HG03135 (cell line): Measurements from ENCODE around the gene SIRT3.
"Not testable (repeated sequence)": the region's sequence is repeated elsewhere in the genome, so short reads cannot be mapped to it uniquely, and the experiment has no call there.

Experiments used
- ATAC-seq: cut with Tn5 transposase; IDR thresholded peaks from one replicate; pipeline ENCODE4 v1.9.1; 2021; ENCODE audit warnings: mild to moderate bottlenecking, moderate library complexity; ENCODE audit not compliant: unreplicated experiment

The SIRT3 gene

DNA sequence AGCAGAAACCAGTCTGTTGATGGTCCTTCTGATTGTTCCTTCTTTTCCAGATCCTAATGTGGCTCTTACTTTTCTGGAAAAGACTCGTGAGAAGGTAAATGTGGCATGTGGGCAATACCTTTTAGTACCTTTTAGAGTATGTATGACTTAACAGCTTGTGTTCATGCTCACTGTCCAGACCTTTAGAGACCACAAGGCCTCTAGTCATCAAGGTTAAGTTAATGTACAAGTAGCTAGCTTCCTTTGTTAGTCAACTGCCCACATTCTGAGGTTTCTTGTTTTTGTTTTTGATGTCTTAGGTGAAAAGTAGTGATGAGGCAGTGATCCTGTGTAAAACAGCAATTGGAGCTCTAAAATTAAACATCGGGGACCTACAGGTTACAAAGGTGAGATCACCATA is 8.2 kb upstream of the SIRT3 start:
- no peak for ATAC-seq

DNA sequence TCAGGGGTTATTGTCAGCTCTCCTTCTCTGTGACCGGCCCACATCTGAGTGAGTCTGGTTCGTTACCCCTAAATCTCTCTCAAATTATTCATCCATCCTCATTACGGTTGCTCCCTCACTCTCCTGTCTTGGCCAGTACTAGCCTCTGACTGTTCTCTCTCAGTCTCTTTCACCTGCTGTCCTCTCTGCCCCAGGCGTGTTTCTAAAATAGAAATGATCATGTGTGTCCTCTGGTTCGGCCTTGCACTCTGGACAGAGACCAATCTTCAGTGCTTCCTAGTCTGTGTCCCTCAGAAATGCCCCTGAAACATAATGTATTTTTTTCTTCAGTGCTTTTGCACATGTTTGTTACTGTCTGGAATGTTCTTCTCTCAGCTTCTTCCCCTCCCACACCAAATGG is 5.5 kb upstream of the SIRT3 start:
- no peak for ATAC-seq

DNA sequence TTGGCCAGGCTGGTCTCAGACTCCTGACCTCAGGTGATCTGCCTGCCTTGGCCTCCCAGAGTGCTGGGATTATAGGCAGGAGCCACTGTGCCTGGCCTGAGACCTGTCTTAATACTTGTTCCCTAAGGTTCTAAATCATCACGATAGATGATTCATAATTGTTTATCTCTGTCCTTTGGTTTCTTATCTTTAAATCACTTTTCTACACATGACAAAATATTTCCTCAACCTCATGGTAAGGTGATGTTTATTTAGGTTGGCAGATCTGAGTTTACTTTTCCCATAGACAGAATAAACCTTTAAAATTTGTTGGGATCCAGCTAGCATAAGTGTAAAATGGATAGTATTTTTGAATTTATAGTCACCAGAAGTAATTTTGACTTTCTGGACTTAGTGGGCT is 4.2 kb upstream of the SIRT3 start:
- no peak for ATAC-seq

DNA sequence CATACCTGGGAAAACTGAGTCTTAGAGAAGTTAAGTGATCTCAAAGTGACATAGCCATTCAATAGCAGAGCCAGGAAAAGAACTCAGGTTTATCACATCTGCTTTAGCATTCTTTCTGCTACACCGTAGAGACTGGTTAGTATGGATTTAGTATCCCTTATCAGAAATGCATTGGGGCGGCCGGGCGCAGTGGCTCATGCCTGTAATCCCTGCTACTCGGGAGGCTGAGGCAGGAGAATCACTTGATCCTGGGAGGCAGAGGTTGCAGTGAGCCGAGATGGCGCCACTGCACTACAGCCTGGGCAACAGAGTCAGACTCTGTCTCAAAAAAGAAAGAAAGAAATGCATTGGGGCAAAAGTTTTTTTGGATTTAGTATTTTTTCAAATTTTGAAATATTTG is 2.2 kb upstream of the SIRT3 start:
- not testable (repeated sequence) for ATAC-seq

DNA sequence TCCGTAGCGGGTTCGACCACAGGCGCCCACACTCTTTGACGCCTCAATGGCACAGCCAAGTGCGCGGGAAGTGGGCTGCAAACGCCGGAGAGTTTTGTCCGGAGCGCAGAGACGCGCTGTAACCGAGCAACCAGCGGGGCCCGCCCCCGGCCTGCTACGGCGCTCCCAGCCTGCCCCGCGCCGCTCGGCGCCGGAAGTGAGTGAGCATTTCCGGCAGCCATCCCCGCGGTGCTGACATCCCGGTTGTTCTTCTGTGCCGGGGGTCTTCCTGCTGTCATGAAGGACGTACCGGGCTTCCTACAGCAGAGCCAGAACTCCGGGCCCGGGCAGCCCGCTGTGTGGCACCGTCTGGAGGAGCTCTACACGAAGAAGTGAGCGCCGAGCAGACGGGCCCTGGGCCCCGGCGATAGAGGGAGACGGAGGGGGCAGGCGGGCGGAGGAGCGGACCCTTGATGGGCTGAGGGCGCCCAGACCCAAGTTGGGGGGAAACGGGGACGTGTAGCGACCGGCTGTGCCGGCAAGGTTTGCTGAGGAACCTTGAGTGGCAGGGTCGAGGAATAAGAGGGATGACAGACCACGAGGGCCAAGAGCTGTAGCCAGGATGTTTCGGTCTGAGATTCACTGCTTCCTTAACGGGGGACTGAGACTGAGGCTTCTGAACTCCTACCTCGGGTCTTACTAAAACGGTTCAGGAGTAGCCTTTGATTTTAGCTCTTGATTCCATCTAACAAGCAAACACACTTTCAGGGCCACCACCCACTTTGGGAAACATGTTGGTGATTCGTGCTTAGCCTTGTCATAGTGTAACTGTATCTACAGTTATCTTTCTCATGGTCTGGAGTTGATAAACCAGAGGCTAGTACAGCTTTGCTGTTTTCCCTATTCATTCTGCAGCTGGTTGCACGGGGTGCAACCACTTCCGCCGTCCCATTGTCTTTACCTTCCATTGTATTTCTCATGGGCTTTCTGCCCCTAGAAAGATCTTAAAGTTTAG is 929 bp upstream of the SIRT3 start, which contains the start of gene PSMD13:
Gene PSMD13, plus strand, starts transcription at position 203 of the 994 bp plus-strand sequence. Its CDS starts 74 bp downstream, at position 277.
- ATAC-seq = peak; percentile 85

DNA sequence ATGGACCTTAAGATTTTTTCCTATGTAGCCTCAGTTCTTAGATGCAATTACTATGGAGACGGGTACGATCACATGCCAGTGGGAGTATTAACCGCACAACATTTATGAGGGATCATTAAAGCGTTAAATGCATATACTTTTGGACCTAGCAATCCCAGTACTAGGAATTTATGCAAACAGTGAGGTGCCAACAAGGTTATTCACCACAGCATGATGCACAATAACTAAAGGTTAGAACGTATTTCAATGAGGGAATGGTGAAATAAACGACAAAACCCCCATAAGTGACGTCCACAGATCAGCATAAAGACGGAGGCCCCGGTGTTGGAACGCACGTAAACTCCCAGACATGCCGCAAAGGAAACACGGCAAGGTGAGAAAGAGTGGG is 539 bp downstream of the SIRT3 start:
- ATAC-seq = no peak

DNA sequence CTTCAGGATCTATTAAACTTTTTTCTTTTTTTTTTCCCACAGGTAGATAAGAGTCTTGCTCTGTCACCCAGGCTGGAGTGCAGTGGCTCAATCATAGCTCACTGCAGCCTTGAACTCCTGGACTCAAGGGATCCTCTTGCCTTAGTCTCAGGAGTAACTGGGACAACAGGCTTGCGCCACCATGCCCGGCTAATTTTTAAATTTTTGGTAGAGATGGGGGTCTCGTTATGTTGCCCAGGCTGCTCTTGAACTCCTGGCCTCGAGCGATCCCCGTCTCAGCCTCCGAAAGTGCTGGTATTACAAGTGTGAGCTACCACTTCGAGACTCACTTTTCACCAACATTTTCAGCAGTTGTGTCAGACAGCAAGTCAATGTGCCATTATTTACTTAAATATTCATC is 962 bp downstream of the SIRT3 start:
- no peak for ATAC-seq

DNA sequence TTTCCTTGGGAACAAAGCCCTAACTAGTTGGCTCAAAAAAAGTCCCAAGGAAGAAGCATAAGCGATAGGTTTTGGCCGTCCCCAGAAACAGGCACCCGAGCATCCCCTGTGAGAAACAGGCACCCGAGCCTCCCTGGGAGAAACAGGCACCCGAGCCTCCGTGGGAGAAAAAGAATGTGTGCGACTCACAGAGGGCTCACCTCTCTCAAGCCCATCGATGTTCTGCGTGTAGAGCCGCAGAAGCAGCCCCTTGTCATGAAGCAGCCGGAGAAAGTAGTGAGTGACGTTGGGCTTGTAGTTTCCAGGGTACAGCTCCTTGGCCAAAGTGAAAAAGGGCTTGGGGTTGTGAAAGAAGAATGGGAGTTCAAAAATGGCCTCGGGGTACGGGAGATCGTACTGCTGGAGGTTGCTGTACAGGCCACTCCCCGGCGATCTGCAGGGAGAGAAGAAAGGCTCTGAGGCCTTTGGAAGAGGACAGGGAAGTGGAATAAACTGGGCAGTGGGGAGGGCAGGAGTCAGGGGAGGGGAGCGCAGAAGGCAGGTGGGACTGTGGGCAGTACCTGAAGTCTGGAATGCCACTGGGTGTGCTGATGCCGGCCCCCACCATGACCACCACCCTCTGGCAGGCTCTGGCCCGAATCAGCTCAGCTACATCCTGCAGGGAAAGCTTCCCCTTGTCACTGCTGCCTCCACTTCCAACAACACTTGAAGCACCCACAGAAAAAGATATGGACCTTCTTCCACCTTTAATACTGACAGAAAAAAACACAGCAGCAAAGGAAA is 3.2 kb downstream of the SIRT3 start:
- no peak for ATAC-seq

DNA sequence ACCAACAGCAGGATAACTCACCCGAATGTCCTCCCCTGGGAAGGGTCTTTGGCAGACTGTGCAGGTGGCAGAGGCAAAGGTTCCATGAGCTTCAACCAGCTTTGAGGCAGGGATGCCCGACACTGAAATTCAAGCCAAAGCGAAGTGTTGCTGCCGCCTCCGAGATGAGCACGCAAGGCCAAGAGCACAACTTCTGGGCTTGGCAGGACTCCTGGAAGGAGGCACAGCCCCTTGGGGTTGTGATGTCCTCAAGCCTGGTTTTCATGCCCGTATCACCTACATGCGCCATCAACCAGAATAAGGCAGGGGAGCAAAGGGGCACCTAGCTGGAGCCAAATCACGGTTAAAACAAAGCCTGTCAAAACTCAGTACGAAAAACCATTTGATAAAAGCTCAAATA is 5.7 kb downstream of the SIRT3 start:
- no peak for ATAC-seq

DNA sequence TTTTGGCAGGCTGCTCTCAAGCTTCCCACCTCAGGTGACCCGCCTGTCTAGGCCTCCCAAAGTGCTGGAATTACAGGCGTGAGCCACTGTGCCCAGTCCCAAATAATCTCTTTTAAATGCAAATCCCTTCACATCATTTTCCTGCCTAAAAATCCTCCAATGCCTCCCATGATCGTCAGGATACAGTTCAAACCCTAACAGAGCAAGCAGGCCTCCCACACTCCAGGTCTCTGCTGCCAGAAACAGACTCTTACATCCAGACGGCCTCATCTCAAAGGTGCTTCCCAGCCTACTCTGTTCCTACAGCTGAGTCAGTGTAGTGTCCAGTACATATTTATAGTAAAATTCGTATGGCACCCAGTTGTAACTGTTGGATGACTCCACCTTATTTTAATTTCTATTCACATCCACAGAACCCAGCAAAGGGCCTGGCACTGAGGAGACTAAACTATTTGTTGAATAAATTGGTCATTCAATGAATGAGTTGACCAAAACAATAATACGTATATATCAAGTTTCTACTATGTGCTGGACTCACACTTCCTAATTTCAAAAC is 8.2 kb downstream of the SIRT3 start:
- no peak for ATAC-seq

DNA sequence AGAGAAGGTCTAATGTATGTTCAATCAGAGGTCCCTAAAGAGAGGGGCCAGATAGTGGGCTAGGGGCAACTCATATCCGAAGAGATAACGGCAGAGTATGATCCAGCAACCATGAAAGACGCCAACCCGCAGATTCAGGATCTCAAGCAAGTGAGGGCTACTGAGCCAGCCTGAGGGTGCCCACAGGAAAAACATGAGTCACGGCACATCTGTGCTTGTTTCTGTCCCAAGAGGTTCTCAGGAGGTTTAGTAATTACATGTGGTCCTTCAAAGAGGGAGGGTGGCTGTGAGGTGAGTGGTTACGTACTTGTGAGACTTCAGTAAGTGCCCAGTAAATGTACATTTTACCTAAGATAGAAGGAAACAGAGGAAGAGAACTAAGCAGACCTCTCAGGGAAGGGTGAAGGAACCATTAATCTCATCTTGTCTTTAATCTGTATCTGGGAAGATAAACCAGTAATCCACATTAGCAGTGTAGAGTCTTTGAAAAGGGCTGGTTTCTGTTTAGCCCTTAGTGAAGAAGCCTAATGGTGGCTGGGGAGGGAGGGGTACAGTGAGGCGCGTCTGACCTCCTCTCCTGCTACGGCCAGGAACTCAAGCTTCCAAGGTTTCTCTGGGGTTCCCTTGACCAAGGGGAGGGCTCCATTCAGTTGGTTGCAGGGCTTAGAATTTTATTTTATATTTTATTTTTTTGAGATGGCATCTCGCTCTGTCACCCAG is 10.2 kb downstream of the SIRT3 start:
- no peak for ATAC-seq

DNA sequence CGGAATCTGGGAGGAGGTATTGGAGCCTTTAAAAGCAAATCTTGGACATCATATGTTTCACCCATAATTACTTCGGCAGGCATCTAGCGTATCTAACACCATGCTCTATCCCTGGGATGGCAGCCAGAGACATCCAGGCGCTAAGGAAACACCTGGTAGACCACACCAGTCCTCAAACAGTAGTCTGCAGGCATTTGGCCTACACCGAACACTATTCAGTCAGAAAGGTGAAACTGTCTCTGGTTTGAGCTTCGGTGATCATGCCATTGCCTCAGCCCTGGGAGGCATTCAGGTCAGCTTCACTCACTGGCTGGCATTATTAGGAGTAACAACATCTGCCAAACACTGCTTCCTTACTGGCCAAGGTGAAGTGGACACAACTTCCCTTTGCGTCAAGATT is 11.7 kb downstream of the SIRT3 start:
- no peak for ATAC-seq

DNA sequence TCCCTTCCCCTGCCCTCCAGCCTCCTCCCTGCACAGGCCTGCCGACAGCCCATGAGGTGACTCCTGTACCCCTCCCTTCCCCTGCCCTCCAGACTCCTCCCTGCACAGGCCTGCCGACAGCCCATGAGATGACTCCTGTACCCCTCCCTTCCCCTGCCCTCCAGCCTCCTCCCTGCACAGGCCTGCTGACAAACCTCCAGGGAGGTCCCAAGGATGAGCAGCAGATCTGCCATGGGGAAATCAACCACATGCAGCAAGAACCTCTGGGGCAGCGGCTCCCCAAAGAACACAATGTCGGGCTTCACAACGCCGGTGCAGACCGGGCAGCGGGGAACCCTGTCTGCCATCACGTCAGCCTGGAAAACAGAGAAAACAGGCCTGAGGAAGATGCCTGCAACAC is 12.3 kb downstream of the SIRT3 start:
- ATAC-seq = no peak

DNA sequence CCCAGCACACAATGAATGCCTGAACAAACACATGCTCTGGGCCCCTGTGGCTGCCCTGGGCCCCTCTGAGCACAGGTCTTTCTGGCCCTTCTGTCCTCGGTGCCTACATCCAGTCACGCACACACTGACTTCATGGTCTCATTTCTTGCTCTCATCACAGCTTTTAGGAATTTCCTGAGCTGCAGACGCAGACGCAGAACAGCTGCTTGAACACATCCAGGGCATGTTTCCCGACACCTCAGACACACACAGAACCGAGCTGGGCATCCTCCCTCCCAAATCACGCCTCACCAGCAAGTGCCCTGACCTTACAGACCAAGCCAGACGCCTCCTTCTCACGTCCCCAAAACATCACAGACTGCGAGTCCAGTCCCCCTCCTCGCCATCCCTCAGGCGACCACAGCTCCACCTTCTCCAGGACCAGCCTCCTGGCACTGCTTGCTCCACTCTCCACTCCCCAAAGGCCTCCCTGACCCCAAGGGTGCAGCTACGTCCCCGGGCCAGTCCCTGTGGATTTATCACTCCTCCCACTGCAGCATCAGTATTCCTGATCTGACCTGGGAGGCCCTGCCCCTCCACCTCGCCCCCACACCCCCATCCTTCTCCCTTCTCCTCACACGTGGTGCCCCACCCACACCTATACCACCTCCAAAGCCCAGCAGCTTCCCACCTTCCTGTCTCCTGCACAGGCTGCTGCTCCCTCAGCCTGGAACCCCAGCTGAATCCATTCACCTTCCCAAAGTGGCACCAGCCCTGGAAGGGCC is 12.9 kb downstream of the SIRT3 start:
- ATAC-seq = no peak

DNA sequence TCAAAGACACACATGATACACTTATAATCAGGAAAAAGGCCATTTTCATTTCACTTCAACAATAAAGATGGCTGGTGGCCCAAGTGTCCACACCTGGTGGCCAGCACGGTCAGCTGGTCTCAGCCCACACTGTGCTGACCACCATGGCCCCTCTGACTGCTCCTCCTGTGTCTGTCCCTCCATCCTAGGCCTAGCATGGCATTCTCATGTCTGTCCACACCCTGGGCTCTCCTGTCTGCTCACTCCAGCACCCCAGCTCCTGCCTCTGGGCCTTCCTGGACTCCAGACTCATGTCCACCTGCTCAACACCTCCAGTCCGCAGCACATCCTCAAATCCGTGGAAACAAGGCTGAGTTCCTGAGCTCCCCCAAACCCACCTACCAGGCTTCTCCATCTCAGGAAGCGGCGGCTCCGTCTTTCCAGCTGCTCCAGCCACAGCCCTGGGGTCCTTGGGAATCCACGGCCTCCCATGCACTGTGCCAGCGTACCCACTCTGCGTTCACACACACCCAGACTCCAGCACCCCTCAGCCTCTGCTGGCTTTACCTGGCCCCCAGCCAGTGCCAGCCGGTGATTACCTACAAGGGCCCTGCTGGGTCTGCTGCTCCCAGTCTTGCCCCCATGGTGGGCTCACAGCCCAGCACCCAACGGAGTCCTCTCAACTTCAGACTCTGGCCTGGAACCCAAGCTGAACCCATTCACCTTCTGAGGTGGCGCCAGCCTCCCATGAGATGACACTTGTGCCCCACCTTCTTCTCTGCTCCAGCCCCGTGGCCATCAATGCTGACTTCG is 13.9 kb downstream of the SIRT3 start:
- ATAC-seq = no peak

DNA sequence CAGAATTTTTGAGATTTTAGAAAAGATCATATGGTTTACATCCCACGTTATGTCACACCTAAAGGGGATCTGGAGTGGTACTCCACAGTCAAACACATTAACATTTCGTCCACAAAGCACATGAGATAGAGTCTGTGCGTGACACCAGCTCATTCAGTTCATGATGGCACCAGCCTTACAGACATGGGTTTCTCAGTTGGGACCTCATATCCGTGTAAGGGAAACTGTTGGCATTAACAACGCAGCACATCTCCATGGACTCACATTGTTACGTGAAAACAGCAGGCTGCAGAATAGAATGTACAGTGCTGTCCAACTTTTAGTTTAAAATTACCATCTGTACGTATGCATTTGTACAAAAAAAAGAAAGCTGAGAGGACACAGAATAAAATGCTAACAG is 14.6 kb downstream of the SIRT3 start:
- no peak for ATAC-seq

DNA sequence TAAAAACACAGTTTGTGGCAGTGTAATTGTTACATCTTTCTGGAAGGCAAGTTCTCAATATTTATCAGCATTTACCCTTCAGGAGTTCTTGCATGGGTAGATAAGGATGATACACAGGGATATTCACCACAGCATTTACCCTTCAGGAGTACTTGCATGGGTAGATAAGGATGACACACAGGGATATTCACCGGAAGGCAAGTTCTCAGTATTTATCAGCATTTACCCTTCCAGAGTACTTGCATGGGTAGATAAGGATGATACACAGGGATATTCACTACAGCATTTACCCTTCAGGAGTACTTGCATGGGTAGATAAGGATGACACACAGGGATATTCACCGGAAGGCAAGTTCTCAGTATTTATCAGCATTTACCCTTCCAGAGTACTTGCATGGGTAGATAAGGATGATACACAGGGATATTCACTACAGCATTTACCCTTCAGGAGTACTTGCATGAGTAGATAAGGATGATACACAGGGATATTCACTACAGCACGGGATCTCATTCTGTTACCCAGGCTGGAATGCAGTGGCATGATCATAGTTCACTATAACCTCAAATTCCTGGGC is 15.4 kb downstream of the SIRT3 start:
- ATAC-seq = not testable (repeated sequence)

DNA sequence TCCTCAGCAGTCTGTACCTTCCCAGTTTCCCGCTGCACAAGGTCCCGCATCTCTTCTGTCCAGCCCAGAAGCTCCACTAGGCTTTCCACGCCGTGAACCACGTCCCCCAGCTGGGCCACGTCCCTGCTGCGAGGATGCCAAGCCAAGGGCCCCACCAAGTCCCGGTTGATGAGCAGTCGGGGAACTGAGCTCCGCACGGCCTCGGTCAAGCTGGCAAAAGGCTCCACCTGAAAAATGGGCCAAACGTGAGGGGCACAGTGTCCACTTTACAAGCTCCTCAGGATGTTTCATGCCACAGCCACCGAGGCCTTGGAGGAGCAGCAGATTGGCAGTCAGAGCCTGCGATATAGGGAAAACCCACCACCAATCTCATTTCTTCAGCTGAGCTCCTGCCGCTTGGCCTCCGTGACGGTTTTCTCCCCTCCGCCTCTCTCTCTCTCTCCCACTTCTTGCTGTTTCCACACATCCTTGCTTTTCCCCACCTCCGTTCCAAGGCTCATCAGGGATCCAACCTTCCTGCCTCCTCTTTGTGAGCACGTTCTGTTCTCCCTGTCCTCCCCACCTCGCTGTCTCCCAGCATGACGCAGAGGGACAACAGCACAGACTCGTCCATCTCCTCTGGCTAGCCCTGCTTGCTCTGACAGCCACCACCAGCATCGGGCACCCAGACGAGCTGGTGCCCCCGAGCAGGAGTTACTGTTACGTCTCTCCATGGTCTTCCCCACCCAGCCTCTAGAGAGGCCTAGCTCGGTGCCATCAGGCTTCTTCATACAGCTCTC is 17.1 kb downstream of the SIRT3 start:
- ATAC-seq = no peak
